ENCODE measurements around the gene SRGAP3. TPM values are rescaled to one million over a fixed set of nuclear protein-coding genes. Genes with fewer than 3 reads are reported as not detected.

The SRGAP3 gene
- total and polyA plus RNA-seq, 2 donors (not counting 1 experiment from before 2014, with no cell fraction given) = 1.4 to 1.5 TPM

DNA sequence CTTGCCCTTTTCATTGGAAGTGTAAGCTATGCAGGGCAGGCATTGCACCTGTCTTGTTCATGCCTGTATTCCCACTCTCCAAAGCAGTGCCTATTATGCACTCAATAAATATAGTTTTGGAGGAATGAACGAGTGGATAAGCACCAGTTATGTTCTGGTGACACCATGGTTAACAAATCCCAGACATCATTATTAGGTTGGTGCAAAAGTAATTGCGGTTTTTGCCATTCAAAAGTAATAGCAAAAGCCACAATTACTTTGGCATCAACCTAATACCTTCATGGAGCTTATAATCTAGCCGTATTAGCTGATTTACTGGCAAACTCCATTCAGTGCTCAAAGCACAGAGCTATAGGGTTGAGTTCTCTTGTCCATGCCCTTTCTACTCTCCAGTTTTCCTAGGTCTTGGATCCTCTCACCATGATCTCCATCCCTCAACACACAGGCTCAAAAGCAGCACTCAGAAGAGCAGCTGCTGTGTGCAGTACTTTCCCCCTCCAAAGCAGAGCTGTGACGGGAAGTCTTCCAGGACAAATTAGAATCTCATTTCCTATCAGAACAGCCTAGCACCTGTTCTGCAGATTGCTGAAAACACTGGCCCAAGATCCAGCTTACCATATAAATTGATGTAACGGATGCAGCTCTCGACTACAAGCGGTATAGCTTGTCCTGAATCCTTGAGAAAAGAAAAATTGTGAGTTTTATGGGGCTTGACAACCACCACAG lies 223.0 kb downstream of the SRGAP3 start:
- H3K9me3 ChIP-seq (ENCODE audit: control extremely low read depth in 1 of 3, control insufficient read depth in 2 of 3, insufficient read depth in 1 of 3, low read length in 2 of 3) = no peaks in the 10 kb centered on the region
- DNase-seq (no peak), ATAC-seq (ENCODE audit: low read depth) (no peak)
- no peaks in the 10 kb centered on the region for H3K4me1 Mint-ChIP-seq
- CTCF ChIA-PET = no interaction called here
- intact Hi-C loops (cut with micrococcal nuclease) = no loop called here
- H3K27ac ChIP-seq (ENCODE audit: low read length in 2 of 2) = no peak overlapping the region
- no peak overlapping the region for H3K4me3 ChIP-seq (ENCODE audit: control extremely low read depth in 1 of 5, extremely low read depth in 1 of 5, insufficient read depth in 1 of 5, low read depth in 2 of 5, low read length in 4 of 5)
- 91% methylated on average over 3 of the region's 7 CpGs for WGBS (ENCODE audit: insufficient coverage)
- H3K4me3 Mint-ChIP-seq = no peak overlapping the region
- no peak for TF ChIP-seq EZH2 (IDR thresholded peaks at IDR 0.05; ENCODE audit: borderline replicate concordance, insufficient read depth, low read depth, low read length, poor library complexity, severe bottlenecking)
- TF ChIP-seq, protein P1, sequence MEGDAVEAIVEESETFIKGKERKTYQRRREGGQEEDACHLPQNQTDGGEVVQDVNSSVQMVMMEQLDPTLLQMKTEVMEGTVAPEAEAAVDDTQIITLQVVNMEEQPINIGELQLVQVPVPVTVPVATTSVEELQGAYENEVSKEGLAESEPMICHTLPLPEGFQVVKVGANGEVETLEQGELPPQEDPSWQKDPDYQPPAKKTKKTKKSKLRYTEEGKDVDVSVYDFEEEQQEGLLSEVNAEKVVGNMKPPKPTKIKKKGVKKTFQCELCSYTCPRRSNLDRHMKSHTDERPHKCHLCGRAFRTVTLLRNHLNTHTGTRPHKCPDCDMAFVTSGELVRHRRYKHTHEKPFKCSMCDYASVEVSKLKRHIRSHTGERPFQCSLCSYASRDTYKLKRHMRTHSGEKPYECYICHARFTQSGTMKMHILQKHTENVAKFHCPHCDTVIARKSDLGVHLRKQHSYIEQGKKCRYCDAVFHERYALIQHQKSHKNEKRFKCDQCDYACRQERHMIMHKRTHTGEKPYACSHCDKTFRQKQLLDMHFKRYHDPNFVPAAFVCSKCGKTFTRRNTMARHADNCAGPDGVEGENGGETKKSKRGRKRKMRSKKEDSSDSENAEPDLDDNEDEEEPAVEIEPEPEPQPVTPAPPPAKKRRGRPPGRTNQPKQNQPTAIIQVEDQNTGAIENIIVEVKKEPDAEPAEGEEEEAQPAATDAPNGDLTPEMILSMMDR (IDR thresholded peaks at IDR 0.05) = no peak
- no peaks in the 10 kb centered on the region for H4K20me1 ChIP-seq (ENCODE audit: control insufficient read depth, insufficient read depth, low read length, poor library complexity, severe bottlenecking)
- no peak overlapping the region for H3K4me2 ChIP-seq (replicated peaks; ENCODE audit: low read depth, low read length, poor library complexity, severe bottlenecking)
- H3K36me3 ChIP-seq (replicated peaks in 1 of 2; ENCODE audit: control extremely low read depth in 1 of 2, control insufficient read depth in 1 of 2, extremely low read depth in 1 of 2, insufficient read depth in 2 of 2, low read length in 1 of 2) = no peaks in the 10 kb centered on the region
- POLR2A ChIA-PET = no interaction called here
- no peak overlapping the region for H3K27ac Mint-ChIP-seq
- no peak overlapping the region for H2AFZ ChIP-seq (ENCODE audit: insufficient read depth, low read depth, low read length, poor library complexity, severe bottlenecking)
- no peaks in the 10 kb centered on the region for H3K4me1 ChIP-seq (ENCODE audit: control insufficient read depth in 2 of 2, insufficient read depth in 2 of 2, low read length in 2 of 2)
- H3K9ac ChIP-seq (ENCODE audit: low read length) = no peak overlapping the region
- H3K27me3 Mint-ChIP-seq = peaks cover 7% of the 10 kb centered on the region
- no peaks in the 10 kb centered on the region for H3K27me3 ChIP-seq (replicated peaks in 1 of 4; ENCODE audit: control extremely low read depth in 1 of 4, control insufficient read depth in 3 of 4, insufficient read depth in 4 of 4, low read length in 3 of 4)
- H3K9me3 Mint-ChIP-seq (ENCODE audit: insufficient read depth) = no peaks in the 10 kb centered on the region
- H3K79me2 ChIP-seq (ENCODE audit: control insufficient read depth, insufficient read depth, low read length) = no peaks in the 10 kb centered on the region

DNA sequence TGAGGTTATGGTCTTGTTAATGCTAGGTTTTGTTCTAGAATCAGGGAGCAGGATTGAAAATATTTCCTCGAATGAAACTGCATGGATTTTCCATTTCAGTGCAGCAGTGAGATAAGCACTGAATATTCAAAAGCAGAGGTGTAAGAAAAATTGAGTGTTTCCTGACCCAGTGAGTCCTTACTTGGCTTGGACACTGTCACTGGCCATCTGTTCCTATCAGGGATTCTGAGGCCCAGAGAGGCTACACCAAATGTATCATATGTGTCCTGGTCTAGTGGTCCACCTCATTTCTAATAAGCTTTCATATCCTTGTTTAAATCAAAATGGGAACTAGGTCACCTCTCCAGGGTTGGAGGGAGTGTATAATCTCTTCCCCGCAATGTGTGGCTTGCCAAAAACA lies 225.1 kb downstream of the SRGAP3 start:
- Histone ChIP-seq H3K27ac (ENCODE audit: low read length in 2 of 2) (no peak overlapping the region), H2AFZ (ENCODE audit: insufficient read depth, low read depth, low read length, poor library complexity, severe bottlenecking) (no peak overlapping the region), H3K27me3 (replicated peaks in 1 of 4; ENCODE audit: control extremely low read depth in 1 of 4, control insufficient read depth in 3 of 4, insufficient read depth in 4 of 4, low read length in 3 of 4) (peaks cover 0 to 3% (median 0%) of the 10 kb centered on the region in 4 experiments), H3K4me1 (ENCODE audit: control insufficient read depth in 2 of 2, insufficient read depth in 2 of 2, low read length in 2 of 2) (no peaks in the 10 kb centered on the region), H3K9me3 (ENCODE audit: control extremely low read depth in 1 of 3, control insufficient read depth in 2 of 3, insufficient read depth in 1 of 3, low read length in 2 of 3) (no peaks in the 10 kb centered on the region), H4K20me1 (ENCODE audit: control insufficient read depth, insufficient read depth, low read length, poor library complexity, severe bottlenecking) (no peaks in the 10 kb centered on the region), H3K4me2 (replicated peaks; ENCODE audit: low read depth, low read length, poor library complexity, severe bottlenecking) (no peak overlapping the region), H3K36me3 (replicated peaks in 1 of 2; ENCODE audit: control extremely low read depth in 1 of 2, control insufficient read depth in 1 of 2, extremely low read depth in 1 of 2, insufficient read depth in 2 of 2, low read length in 1 of 2) (no peaks in the 10 kb centered on the region), H3K9ac (ENCODE audit: low read length) (no peak overlapping the region), H3K79me2 (ENCODE audit: control insufficient read depth, insufficient read depth, low read length) (no peaks in the 10 kb centered on the region), H3K4me3 (ENCODE audit: control extremely low read depth in 1 of 5, extremely low read depth in 1 of 5, insufficient read depth in 1 of 5, low read depth in 2 of 5, low read length in 4 of 5) (no peak overlapping the region)
- H3K27me3 Mint-ChIP-seq = peaks cover 7% of the 10 kb centered on the region
- H3K9me3 Mint-ChIP-seq (ENCODE audit: insufficient read depth) = no peaks in the 10 kb centered on the region
- H3K4me3 Mint-ChIP-seq = no peak overlapping the region
- 100% methylated on average over 1 of the region's 2 CpGs for WGBS (ENCODE audit: insufficient coverage)
- H3K27ac Mint-ChIP-seq = no peak overlapping the region
- intact Hi-C loops (cut with micrococcal nuclease) = no loop called here
- TF ChIP-seq, protein P1 (IDR thresholded peaks at IDR 0.05) = no peak
- TF ChIP-seq EZH2 (IDR thresholded peaks at IDR 0.05; ENCODE audit: borderline replicate concordance, insufficient read depth, low read depth, low read length, poor library complexity, severe bottlenecking) = no peak
- POLR2A ChIA-PET = no interaction called here
- CTCF ChIA-PET = no interaction called here
- ATAC-seq (ENCODE audit: low read depth) (no peak), DNase-seq (no peak)
- H3K4me1 Mint-ChIP-seq = no peaks in the 10 kb centered on the region

All from B cell (primary cell).